ENCODE measurements around the gene MIR17HG.

DNA sequence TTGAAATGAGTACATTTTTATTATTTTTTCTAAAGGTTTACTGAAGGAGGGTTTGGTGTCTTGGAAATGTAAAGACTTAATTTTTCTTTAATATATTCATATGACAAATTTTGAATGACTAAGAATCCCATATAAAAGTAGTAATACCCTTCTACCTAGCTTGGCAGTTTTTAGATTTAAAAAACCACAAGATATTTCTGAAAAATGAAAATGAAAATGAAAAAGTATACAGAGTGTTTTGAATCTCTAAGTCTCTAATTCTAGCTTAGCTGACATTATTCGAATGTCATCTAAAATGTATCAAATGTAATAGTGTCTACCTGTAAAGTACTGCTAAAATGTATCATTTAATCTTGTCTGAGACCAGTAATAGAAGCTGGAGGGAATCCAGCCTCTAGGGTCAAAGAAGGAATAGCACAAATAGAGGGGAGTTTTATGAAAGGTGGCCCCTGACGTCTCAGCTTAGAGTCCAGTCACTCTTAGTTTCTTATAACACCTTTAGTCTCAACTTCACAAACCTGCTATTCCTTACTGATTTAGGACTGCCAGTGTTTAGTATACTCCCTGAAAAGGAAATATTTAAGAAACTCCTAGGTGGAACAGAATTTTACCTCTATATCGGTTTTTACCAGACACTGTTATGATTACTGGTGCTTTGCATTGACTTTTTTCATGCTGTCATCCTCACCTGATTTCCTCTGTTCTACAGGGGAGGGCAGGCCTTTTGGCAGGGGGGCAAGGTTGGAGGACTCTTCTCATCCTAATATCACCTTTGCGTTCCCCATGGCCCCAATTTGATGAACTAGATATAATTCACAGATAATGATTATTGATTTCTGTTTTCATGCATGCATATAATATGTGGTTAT is 16.2 kb upstream of the MIR17HG start:
- TF ChIP-seq, protein P1, sequence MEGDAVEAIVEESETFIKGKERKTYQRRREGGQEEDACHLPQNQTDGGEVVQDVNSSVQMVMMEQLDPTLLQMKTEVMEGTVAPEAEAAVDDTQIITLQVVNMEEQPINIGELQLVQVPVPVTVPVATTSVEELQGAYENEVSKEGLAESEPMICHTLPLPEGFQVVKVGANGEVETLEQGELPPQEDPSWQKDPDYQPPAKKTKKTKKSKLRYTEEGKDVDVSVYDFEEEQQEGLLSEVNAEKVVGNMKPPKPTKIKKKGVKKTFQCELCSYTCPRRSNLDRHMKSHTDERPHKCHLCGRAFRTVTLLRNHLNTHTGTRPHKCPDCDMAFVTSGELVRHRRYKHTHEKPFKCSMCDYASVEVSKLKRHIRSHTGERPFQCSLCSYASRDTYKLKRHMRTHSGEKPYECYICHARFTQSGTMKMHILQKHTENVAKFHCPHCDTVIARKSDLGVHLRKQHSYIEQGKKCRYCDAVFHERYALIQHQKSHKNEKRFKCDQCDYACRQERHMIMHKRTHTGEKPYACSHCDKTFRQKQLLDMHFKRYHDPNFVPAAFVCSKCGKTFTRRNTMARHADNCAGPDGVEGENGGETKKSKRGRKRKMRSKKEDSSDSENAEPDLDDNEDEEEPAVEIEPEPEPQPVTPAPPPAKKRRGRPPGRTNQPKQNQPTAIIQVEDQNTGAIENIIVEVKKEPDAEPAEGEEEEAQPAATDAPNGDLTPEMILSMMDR (IDR thresholded peaks at IDR 0.05) = no peak
- TF ChIP-seq POLR2A (IDR thresholded peaks at IDR 0.05) = no peak

Data from lower leg skin (tissue), 3 donors.